Lower leg skin (tissue), 4 donors: Measurements from ENCODE around the gene CABP2. TPM values are rescaled to one million over a fixed set of nuclear protein-coding genes. Genes with fewer than 3 reads are reported as not detected.

Experiments used
- DNase-seq, 2 donors: peaks; one replicate each; pipeline ENCODE4 v3.0.0-alpha.2; 2019; ENCODE audit warnings: low spot score in 2 of 2
- H3K4me3 ChIP-seq: fragments of 200-600 bp; sonication (generic); 2 replicates; pipeline ENCODE4 v1.5.1; 2017; ENCODE audit warnings: mild to moderate bottlenecking, low read depth; ENCODE audit not compliant: poor library complexity, severe bottlenecking
- CTCF ChIP-seq, 3 donors: fragments of 450-650 bp; IDR thresholded peaks; one replicate each; pipeline ENCODE4 v1.5.1; 2016; ENCODE audit warnings: antibody characterized with exemption in 3 of 3, mild to moderate bottlenecking in 3 of 3, moderate library complexity in 2 of 3
- POLR2A ChIP-seq, 2 donors: fragments of 450-650 bp; IDR thresholded peaks; one replicate each; pipeline ENCODE4 v1.6.1; 2016 to 2017; ENCODE audit warnings: antibody characterized with exemption in 2 of 2, mild to moderate bottlenecking in 1 of 2, moderate library complexity in 1 of 2
- WGBS, 2 donors: methylation state at CpG; one replicate each; pipeline ENCODE4 v1.1.5; 2018; 5-methylcytosine and 5-hydroxymethylcytosine counted together
- intact Hi-C: fragments of 100-400 bp; cut with DNase I; formaldehyde crosslinking; loops from one replicate; pipeline ENCODE4 v1.15.0; 2023; ENCODE audit warnings: low total_unique reads
- total RNA-seq, 4 donors: library from RNA; depleted of rRNA; stranded (reverse); fragments of >200 nt; gene quantifications; one replicate each; pipeline ENCODE4 v1.1.0, GENCODE V29; 2016

CABP2 gene
- total RNA-seq, 4 donors from 2014 or later, result not detected

- no peak for TF ChIP-seq CTCF (IDR thresholded peaks at IDR 0.05)
- no peak for TF ChIP-seq POLR2A (IDR thresholded peaks at IDR 0.05)
These were observed 18.9 kb upstream of the CABP2 start for GRCh38 chr11:67542169-67542568.

GRCh38 chr11:67541198-67541597, 18.0 kb upstream of the CABP2 start:
- TF ChIP-seq CTCF (IDR thresholded peaks at IDR 0.05) (no peak), POLR2A (IDR thresholded peaks at IDR 0.05) (no peak)
- WGBS, 2 donors, result 80 to 85% methylated on average over 5 to 6 of the region's 6 CpGs
- DNase-seq, result no peak
- no peak overlapping the region for H3K4me3 ChIP-seq
- intact Hi-C loops, result no loop called here

More at GRCh38 chr11:67542169-67542568, 18.9 kb upstream of the CABP2 start:
- intact Hi-C loops, result no loop called here
- H3K4me3 ChIP-seq, result no peak overlapping the region
- WGBS, 2 donors, result 65 to 78% methylated on average over 3 of the region's 3 CpGs
- no peak for DNase-seq

GRCh38 chr11:67539550-67539949, 16.3 kb upstream of the CABP2 start:
- 84 to 91% methylated on average over 4 of the region's 4 CpGs for WGBS, 2 donors
- intact Hi-C loops, result no loop called here
- TF ChIP-seq CTCF (IDR thresholded peaks at IDR 0.05) (no peak), POLR2A (IDR thresholded peaks at IDR 0.05) (no peak)
- no peak overlapping the region for H3K4me3 ChIP-seq
- no peak for DNase-seq

- H3K4me3 ChIP-seq, result no peak overlapping the region
- no peak for DNase-seq
- 85 to 88% methylated on average over 7 to 10 of the region's 10 CpGs for WGBS, 2 donors
- intact Hi-C loops, result no loop called here
- no peak for TF ChIP-seq CTCF (IDR thresholded peaks at IDR 0.05)
These were observed 15.7 kb upstream of the CABP2 start for GRCh38 chr11:67538823-67539505.

- TF ChIP-seq CTCF (IDR thresholded peaks at IDR 0.05), result no peak
- no peak for TF ChIP-seq POLR2A (IDR thresholded peaks at IDR 0.05)
- intact Hi-C loops, result no loop called here
- H3K4me3 ChIP-seq, result no peak overlapping the region
- DNase-seq, result no peak
- 63 to 65% methylated on average over 6 of the region's 6 CpGs for WGBS, 2 donors
These were observed 15.1 kb upstream of the CABP2 start for GRCh38 chr11:67538306-67538705.

GRCh38 chr11:67535561-67535960, 12.3 kb upstream of the CABP2 start:
- intact Hi-C loops, result no loop called here
- no peak for DNase-seq
- TF ChIP-seq POLR2A (IDR thresholded peaks at IDR 0.05) (no peak), CTCF (IDR thresholded peaks at IDR 0.05) (no peak)
- 89 to 93% methylated on average over 1 of the region's 1 CpG for WGBS, 2 donors
- H3K4me3 ChIP-seq, result no peak overlapping the region
